HG03066 (cell line): Measurements from ENCODE around the gene SBK3.
"Not testable (repeated sequence)": the region's sequence is repeated elsewhere in the genome, so short reads cannot be mapped to it uniquely, and the experiment has no call there.

Experiments
- ATAC-seq: cut with Tn5 transposase; IDR thresholded peaks from one replicate; pipeline ENCODE4 v1.9.1; 2021; ENCODE audit warnings: low read depth; ENCODE audit not compliant: unreplicated experiment

The SBK3 gene

GRCh38 chr19:55525289-55526101, 19.8 kb downstream of the SBK3 start:
- no peak for ATAC-seq

GRCh38 chr19:55520691-55521292, 24.6 kb downstream of the SBK3 start:
- no peak for ATAC-seq

- no peak for ATAC-seq
Measured at GRCh38 chr19:55519451-55520311, 25.7 kb downstream of the SBK3 start.

GRCh38 chr19:55516878-55517620, 28.3 kb downstream of the SBK3 start:
- peak; percentile 98 for ATAC-seq

GRCh38 chr19:55508120-55508519, 37.2 kb downstream of the SBK3 start:
- no peak for ATAC-seq

GRCh38 chr19:55504981-55505380, 40.4 kb downstream of the SBK3 start:
- no peak for ATAC-seq

GRCh38 chr19:55504252-55504603, 41.1 kb downstream of the SBK3 start:
- no peak for ATAC-seq

GRCh38 chr19:55503502-55504251, 41.7 kb downstream of the SBK3 start:
- ATAC-seq, result peak; percentile 90

- ATAC-seq, result no peak
Measured at GRCh38 chr19:55503157-55503501, 42.2 kb downstream of the SBK3 start.

- ATAC-seq, result no peak
Measured at GRCh38 chr19:55502197-55502952, 43.0 kb downstream of the SBK3 start.

GRCh38 chr19:55500368-55500952, 44.9 kb downstream of the SBK3 start:
- ATAC-seq, result no peak

- ATAC-seq, result no peak
Measured at GRCh38 chr19:55498246-55498840, 47.0 kb downstream of the SBK3 start.

- ATAC-seq, result no peak
Measured at GRCh38 chr19:55497763-55498162, 47.6 kb downstream of the SBK3 start.

GRCh38 chr19:55496820-55497219, 48.5 kb downstream of the SBK3 start:
- not testable (repeated sequence) for ATAC-seq

- ATAC-seq, result no peak
Measured at GRCh38 chr19:55495646-55496349, 49.5 kb downstream of the SBK3 start.

- no peak for ATAC-seq
Measured at GRCh38 chr19:55494172-55494761, 51.1 kb downstream of the SBK3 start.

GRCh38 chr19:55493645-55494171, 51.6 kb downstream of the SBK3 start:
- ATAC-seq, result no peak
